GM12878 (cell line): ENCODE measurements around the gene BTBD8.

Experiments used
- BMI1 ChIP-seq: fragments of 450-650 bp; IDR thresholded peaks from 2 replicates; pipeline ENCODE4 v1.6.1; 2016; ENCODE audit warnings: mild to moderate bottlenecking, moderate library complexity, borderline replicate concordance
- POU2F2 ChIP-seq: IDR thresholded peaks from 3 replicates; pipeline ENCODE4 v1.6.1; 2011; ENCODE audit warnings: low read depth, mild to moderate bottlenecking, low read length, borderline replicate concordance

DNA sequence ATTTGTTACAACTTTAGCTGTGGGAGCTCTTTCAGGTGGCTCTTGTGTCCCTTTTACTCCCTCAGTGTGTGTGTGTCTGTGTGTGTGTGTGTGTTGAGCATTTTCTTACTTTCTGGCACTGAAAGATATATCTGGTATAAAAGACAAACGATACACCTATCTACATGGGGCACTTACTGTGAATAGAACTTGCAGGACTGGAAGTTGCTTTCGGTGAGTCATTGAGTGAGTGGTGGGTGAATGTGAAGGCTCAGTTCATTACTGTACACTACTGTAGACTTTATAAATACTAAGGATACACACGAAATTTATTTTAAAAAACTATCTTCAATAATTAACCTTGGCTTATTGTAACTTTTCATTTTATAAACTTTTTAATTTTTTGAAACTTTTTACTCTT lies 38.7 kb downstream of the BTBD8 start:
- TF ChIP-seq POU2F2 = no peak
- no peak for TF ChIP-seq BMI1
